HepG2 (cell line): Measurements from ENCODE around the gene ZMIZ1. TPM values are rescaled to one million over a fixed set of nuclear protein-coding genes. Genes with fewer than 3 reads are reported as not detected.

Experiments
- ATAC-seq: fragments of 200-7000 bp; cut with Tn5 transposase; 3 replicates; pipeline ENCODE4 v1.9.1; 2020; ENCODE audit warnings: mild to moderate bottlenecking, moderate library complexity
- BruUV-seq: library from RNA; stranded (reverse); fragments of 400-500 nt; replicated peaks from 2 replicates; lab custom pipeline; 2021; lab: Mats Ljungman, UMichigan
- CTCF ChIA-PET: fragments of 300-600 bp; formaldehyde crosslinking; extraction: SDS; loops from one replicate; lab custom pipeline; 2021; ENCODE audit warnings: low total read pairs, inconsistent platforms, low intra/inter-chr PET ratio; lab: Yijun Ruan, JAX
- POLR2A ChIA-PET: fragments of 350-600 bp; sonication (Branson Sonifier 250); formaldehyde crosslinking; loops from one replicate; lab custom pipeline; 2020; ENCODE audit warnings: antibody characterized with exemption, inconsistent platforms; lab: Yijun Ruan, JAX
- DNase-seq: peaks from one replicate; pipeline ENCODE4 v3.0.0-alpha.2; 2015; ENCODE audit warnings: low spot score
- FAIRE-seq: peaks from 3 replicates; lab custom pipeline; 2011; peaks lifted over from hg19 to GRCh38; lab: Jason Lieb, UNC
- H2AFZ ChIP-seq: one replicate; pipeline ENCODE4 v1.6.1; 2011; ENCODE audit warnings: low read length, inconsistent platforms
- H3K27ac ChIP-seq: fragments of 300-600 bp; 3 replicates; pipeline ENCODE4 v1.8.0; 2011; ENCODE audit warnings: mixed run types, mild to moderate bottlenecking, mixed read lengths, low read length, inconsistent platforms; ENCODE audit not compliant: insufficient read depth; ENCODE audit errors: extremely low read length
- H3K27me3 ChIP-seq, 2 experiments: fragments of 200-600 bp in 1 of 2; 2 replicates in 1 of 2; 3 replicates in 1 of 2; pipeline versions ENCODE4 v1.6.0 to v1.8.0; 2011; ENCODE audit warnings: low read length in 2 of 2, mild to moderate bottlenecking in 2 of 2, moderate library complexity in 2 of 2, inconsistent platforms in 1 of 2; ENCODE audit not compliant: insufficient read depth in 2 of 2, control insufficient read depth in 1 of 2
- H3K36me3 ChIP-seq, 2 experiments: fragments of 200-600 bp in 1 of 2; replicated peaks in 1 of 2; 2 replicates in 1 of 2; 3 replicates in 1 of 2; pipeline versions ENCODE4 v1.5.1 to v1.8.0; 2011; ENCODE audit warnings: low read length in 2 of 2, inconsistent platforms in 1 of 2; ENCODE audit not compliant: insufficient read depth in 2 of 2, control insufficient read depth in 1 of 2
- H3K4me1 ChIP-seq: 2 replicates; pipeline ENCODE4 v1.5.1; 2012; ENCODE audit warnings: low read length, inconsistent platforms; ENCODE audit not compliant: insufficient read depth
- H3K4me2 ChIP-seq: 2 replicates; pipeline ENCODE4 v1.6.0; 2011; ENCODE audit warnings: low read depth, low read length, inconsistent platforms
- H3K4me3 ChIP-seq, 3 experiments: fragments of 200-600 bp in 1 of 3; sonication (generic), shearing (Covaris generic) in 1 of 3; replicated peaks in 1 of 3; 2 replicates each; pipeline ENCODE4 v1.5.1; 2011 to 2016; ENCODE audit warnings: low read length in 3 of 3, inconsistent platforms in 2 of 3, low read depth in 2 of 3, mild to moderate bottlenecking in 2 of 3, control low read depth in 1 of 3, mixed read lengths in 1 of 3; ENCODE audit not compliant: insufficient read depth in 1 of 3
- H3K79me2 ChIP-seq: one replicate; pipeline ENCODE4 v1.6.1; 2011; ENCODE audit warnings: low read length, inconsistent platforms; ENCODE audit not compliant: insufficient read depth
- H3K9ac ChIP-seq: 2 replicates; pipeline ENCODE4 v1.6.0; 2011; ENCODE audit warnings: mild to moderate bottlenecking, low read depth, low read length, inconsistent platforms; ENCODE audit not compliant: insufficient read depth
- H3K9me3 ChIP-seq: 2 replicates; pipeline ENCODE4 v1.5.1; 2012; ENCODE audit warnings: mild to moderate bottlenecking, low read length
- H4K20me1 ChIP-seq: 2 replicates; pipeline ENCODE4 v1.6.0; 2011; ENCODE audit warnings: inconsistent platforms, mild to moderate bottlenecking, low read length, moderate library complexity; ENCODE audit not compliant: insufficient read depth
- DMTF1 ChIP-seq: sonication (generic); formaldehyde crosslinking; IDR thresholded peaks from 2 replicates; pipeline ENCODE4 v1.4.0; 2020; ENCODE audit warnings: mild to moderate bottlenecking, missing genetic modification reagents
- ELF3 ChIP-seq: IDR thresholded peaks from 2 replicates; pipeline ENCODE4 v1.6.1; 2016; ENCODE audit warnings: missing genetic modification reagents, missing compliant biosample characterization
- HBP1 ChIP-seq: IDR thresholded peaks from 2 replicates; pipeline ENCODE4 v1.6.1; 2016; ENCODE audit warnings: low read depth, control low read depth
- HMGXB3 ChIP-seq: sonication (generic); formaldehyde crosslinking; IDR thresholded peaks from 2 replicates; pipeline ENCODE4 v1.4.0; 2020; ENCODE audit warnings: missing genetic modification reagents, borderline replicate concordance
- KLF16 ChIP-seq, 2 experiments: sonication (generic) in 1 of 2; formaldehyde crosslinking in 1 of 2; IDR thresholded peaks; 2 replicates each; pipeline versions ENCODE4 v1.6.1 to v1.8.0; 2016 to 2023; ENCODE audit warnings: missing genetic modification reagents in 2 of 2, missing compliant biosample characterization in 1 of 2
- MAFK ChIP-seq, 2 experiments: IDR thresholded peaks in 1 of 2; conservative IDR thresholded peaks in 1 of 2; 2 replicates each; pipeline ENCODE4 v1.6.1; 2011; ENCODE audit warnings: improper control_type of control experiment in 2 of 2, low read length in 2 of 2
- NCOA1 ChIP-seq: sonication (generic); formaldehyde crosslinking; IDR thresholded peaks from 2 replicates; pipeline ENCODE4 v1.9.0; 2021; ENCODE audit warnings: missing genetic modification reagents
- ZBTB38 ChIP-seq: sonication (generic); formaldehyde crosslinking; IDR thresholded peaks from 2 replicates; pipeline ENCODE4 v1.5.1; 2020; ENCODE audit warnings: mild to moderate bottlenecking, missing genetic modification reagents
- ZBTB39 ChIP-seq: sonication (generic); formaldehyde crosslinking; IDR thresholded peaks from 2 replicates; pipeline ENCODE4 v1.5.0; 2020; ENCODE audit warnings: missing genetic modification reagents
- ZNF10 ChIP-seq: sonication (generic); formaldehyde crosslinking; IDR thresholded peaks from 2 replicates; pipeline ENCODE4 v1.4.0; 2020; ENCODE audit warnings: mild to moderate bottlenecking, low read depth, missing genetic modification reagents, borderline replicate concordance
- ZNF317 ChIP-seq: sonication (generic); formaldehyde crosslinking; IDR thresholded peaks from 2 replicates; pipeline ENCODE4 v1.5.0; 2020; ENCODE audit warnings: mild to moderate bottlenecking, missing genetic modification reagents
- WGBS: methylation state at CpG from one replicate; pipeline ENCODE4 v1.1.6; 2017; ENCODE audit warnings: low lambda C conversion rate; 5-methylcytosine and 5-hydroxymethylcytosine counted together
- in situ Hi-C: cut with HindIII; loops from 2 replicates; pipeline ENCODE4 v1.10.0; 2017; ENCODE audit warnings: low pct_unique_long_range_greater_than_20kb; ENCODE audit not compliant: extremely low pct_ligation_motif_present
- intact Hi-C: fragments of 100-400 bp; cut with micrococcal nuclease; formaldehyde crosslinking; loops from one replicate; pipeline ENCODE4 v1.10.0; 2022; ENCODE audit not compliant: unreplicated experiment
- polyA plus RNA-seq, 8 experiments: library from polyadenylated mRNA; depleted of rRNA in 3 of 8; stranded (reverse) in 7 of 8; unstranded in 1 of 8; fragments of >200 nt; fragmentation: Illumina TruSeq in 4 of 8; extraction: Trizol in 4 of 8; gene quantifications; 2 replicates each; pipeline versions ENCODE4 v1.2.1 to v1.2.3, GENCODE V29; 2011 to 2016; ENCODE audit warnings: low read depth in 4 of 8, missing spikeins in 1 of 8, mixed read lengths in 1 of 8; ENCODE audit not compliant: insufficient read depth in 1 of 8
- total RNA-seq, 5 experiments: library from RNA; depleted of rRNA; stranded (reverse); fragments of >200 nt; fragmentation: Illumina TruSeq; extraction: Trizol; gene quantifications; 2 replicates each; pipeline ENCODE4 v1.2.3, GENCODE V29; 2016; ENCODE audit warnings: low read depth in 1 of 5

Gene ZMIZ1
- total and polyA plus RNA-seq, 2 of the 13 experiments (the other 11 are each of a cell fraction or from before 2014, with no cell fraction given) = 5.3 to 10.2 TPM

- TF ChIP-seq HMGXB3 (CRISPR knock-in tag) (no peak), KLF16 (CRISPR knock-in tag; IDR thresholded peaks at IDR 0.05) (no peak), NCOA1 (CRISPR knock-in tag) (no peak), ZBTB39 (CRISPR knock-in tag) (no peak)
- TF ChIP-seq, all 625 proteins: peak for 0
Measured at GRCh38 chr10:79207096-79207357, 138.3 kb downstream of the ZMIZ1 start (continued).

- WGBS = 93% methylated on average over 3 of the region's 5 CpGs
- CTCF ChIA-PET = no interaction called here
- TF ChIP-seq ELF3 (CRISPR knock-in tag) = no peak
- TF ChIP-seq ZNF10 (CRISPR knock-in tag) = no peak
- TF ChIP-seq ZNF317 (CRISPR knock-in tag) = no peak
- TF ChIP-seq DMTF1 (CRISPR knock-in tag) = no peak
- TF ChIP-seq HBP1 = no peak
- no peak for TF ChIP-seq MAFK (conservative IDR thresholded peaks at IDR 0.05 in 1 of 2, IDR thresholded peaks at IDR 0.05 in 1 of 2; ENCODE audit: low read length in 2 of 2)
- no peak for TF ChIP-seq ZBTB38 (CRISPR knock-in tag)
Measured at GRCh38 chr10:79207726-79208125, 139.0 kb downstream of the ZMIZ1 start.

More at GRCh38 chr10:79207726-79208125, 139.0 kb downstream of the ZMIZ1 start:
- Histone ChIP-seq H3K9me3 (no peaks in the 10 kb centered on the region), H2AFZ (no peak overlapping the region), H3K27me3 (no peaks in the 10 kb centered on the region), H3K79me2 (no peaks in the 10 kb centered on the region), H3K9ac (no peak overlapping the region), H4K20me1 (peaks cover 14% of the 10 kb centered on the region; the same call in 1 of the 2 replicates), H3K4me3 (no peak overlapping the region), H3K36me3 (peaks cover 60 to 93% of the 10 kb centered on the region in 2 experiments), H3K27ac (no peak overlapping the region), H3K4me2 (no peak overlapping the region), H3K4me1 (no peaks in the 10 kb centered on the region)
- no peak for ATAC-seq
- POLR2A ChIA-PET = no interaction called here
- BruUV-seq = no TSS peak
- FAIRE-seq = no peak
- intact Hi-C loops (no loop called here), in situ Hi-C loops (no loop called here)
- DNase-seq = no peak
